Measurements from ENCODE around the gene FAM120B.

FAM120B gene

GRCh38 chr6:170434821-170435155, 128.2 kb downstream of the FAM120B start:
- Histone ChIP-seq H3K9me3 (ENCODE audit: insufficient read depth, low read length) (no peaks in the 10 kb centered on the region), H3K27me3 (ENCODE audit: low read depth, low read length) (peaks cover 5% of the 10 kb centered on the region; the same call in 1 of the 2 replicates), H3K4me2 (ENCODE audit: low read length) (no peak overlapping the region), H4K20me1 (ENCODE audit: insufficient read depth, low read length) (no peaks in the 10 kb centered on the region), H3K9ac (ENCODE audit: low read length) (no peak overlapping the region), H3K4me1 (ENCODE audit: low read length) (no peaks in the 10 kb centered on the region), H3K4me3 (ENCODE audit: low read length) (no peak overlapping the region), H3K36me3 (replicated peaks; ENCODE audit: low read depth, low read length) (no peaks in the 10 kb centered on the region), H3K79me2 (ENCODE audit: low read length) (no peaks in the 10 kb centered on the region), H2AFZ (ENCODE audit: low read depth, low read length) (no peak overlapping the region), H3K27ac (ENCODE audit: low read length) (no peak overlapping the region)
- TF ChIP-seq CTCF (IDR thresholded peaks at IDR 0.05; ENCODE audit: low read depth, low read length): no peak
- TF ChIP-seq EZH2phosphoT487 (IDR thresholded peaks at IDR 0.05; ENCODE audit: low read depth): no peak

- Histone ChIP-seq H3K4me3 (ENCODE audit: low read length) (no peak overlapping the region), H3K4me1 (ENCODE audit: low read length) (no peaks in the 10 kb centered on the region), H4K20me1 (ENCODE audit: insufficient read depth, low read length) (no peaks in the 10 kb centered on the region), H3K9me3 (ENCODE audit: insufficient read depth, low read length) (no peaks in the 10 kb centered on the region), H3K27ac (ENCODE audit: low read length) (no peak overlapping the region), H3K9ac (ENCODE audit: low read length) (no peak overlapping the region), H3K27me3 (ENCODE audit: low read depth, low read length) (peaks cover 5% of the 10 kb centered on the region; the same call in 1 of the 2 replicates), H3K4me2 (ENCODE audit: low read length) (no peak overlapping the region), H3K79me2 (ENCODE audit: low read length) (no peaks in the 10 kb centered on the region), H3K36me3 (replicated peaks; ENCODE audit: low read depth, low read length) (no peaks in the 10 kb centered on the region), H2AFZ (ENCODE audit: low read depth, low read length) (no peak overlapping the region)
- TF ChIP-seq EZH2phosphoT487 (IDR thresholded peaks at IDR 0.05; ENCODE audit: low read depth) (no peak), CTCF (IDR thresholded peaks at IDR 0.05; ENCODE audit: low read depth, low read length) (no peak)
Measured at GRCh38 chr6:170435766-170436165, 129.2 kb downstream of the FAM120B start.

- TF ChIP-seq CTCF (IDR thresholded peaks at IDR 0.05; ENCODE audit: low read depth, low read length): no peak
- TF ChIP-seq EZH2phosphoT487 (IDR thresholded peaks at IDR 0.05; ENCODE audit: low read depth): no peak
- no peaks in the 10 kb centered on the region for H3K79me2 ChIP-seq (ENCODE audit: low read length)
- no peak overlapping the region for H3K9ac ChIP-seq (ENCODE audit: low read length)
- H3K27ac ChIP-seq (ENCODE audit: low read length): no peak overlapping the region
- H3K4me1 ChIP-seq (ENCODE audit: low read length): no peaks in the 10 kb centered on the region
- H3K4me2 ChIP-seq (ENCODE audit: low read length): no peak overlapping the region
- H3K36me3 ChIP-seq (replicated peaks; ENCODE audit: low read depth, low read length): no peaks in the 10 kb centered on the region
- H3K4me3 ChIP-seq (ENCODE audit: low read length): no peak overlapping the region
- H3K27me3 ChIP-seq (ENCODE audit: low read depth, low read length): 0 out of 2 replicates have a peak, but pooled peaks cover 2% of the 10 kb centered on the region
- no peak overlapping the region for H2AFZ ChIP-seq (ENCODE audit: low read depth, low read length)
- no peaks in the 10 kb centered on the region for H3K9me3 ChIP-seq (ENCODE audit: insufficient read depth, low read length)
- H4K20me1 ChIP-seq (ENCODE audit: insufficient read depth, low read length): no peaks in the 10 kb centered on the region
Measured at GRCh38 chr6:170436209-170436809, 129.8 kb downstream of the FAM120B start.

GRCh38 chr6:170437719-170438401, 131.3 kb downstream of the FAM120B start:
- Histone ChIP-seq H3K4me1 (ENCODE audit: low read length) (no peaks in the 10 kb centered on the region), H3K4me2 (ENCODE audit: low read length) (no peak overlapping the region), H3K36me3 (replicated peaks; ENCODE audit: low read depth, low read length) (no peaks in the 10 kb centered on the region), H3K27me3 (ENCODE audit: low read depth, low read length) (no peaks in the 10 kb centered on the region), H3K27ac (ENCODE audit: low read length) (no peak overlapping the region), H2AFZ (ENCODE audit: low read depth, low read length) (no peak overlapping the region), H3K79me2 (ENCODE audit: low read length) (no peaks in the 10 kb centered on the region), H3K4me3 (ENCODE audit: low read length) (no peak overlapping the region), H4K20me1 (ENCODE audit: insufficient read depth, low read length) (no peaks in the 10 kb centered on the region), H3K9me3 (ENCODE audit: insufficient read depth, low read length) (no peaks in the 10 kb centered on the region), H3K9ac (ENCODE audit: low read length) (no peak overlapping the region)
- TF ChIP-seq EZH2phosphoT487 (IDR thresholded peaks at IDR 0.05; ENCODE audit: low read depth) (no peak), CTCF (IDR thresholded peaks at IDR 0.05; ENCODE audit: low read depth, low read length) (no peak)
